CD4-positive, alpha-beta T cell treated with Interleukin-15 for 1 hour (primary cell): ENCODE data around the gene BRSK1.
"Not testable (repeated sequence)": the region's sequence is repeated elsewhere in the genome, so short reads cannot be mapped to it uniquely, and the experiment has no call there.

Source experiments
- DNase-seq: peaks from one replicate; pipeline ENCODE4 v3.0.0-alpha.2; 2020

BRSK1 gene

DNA sequence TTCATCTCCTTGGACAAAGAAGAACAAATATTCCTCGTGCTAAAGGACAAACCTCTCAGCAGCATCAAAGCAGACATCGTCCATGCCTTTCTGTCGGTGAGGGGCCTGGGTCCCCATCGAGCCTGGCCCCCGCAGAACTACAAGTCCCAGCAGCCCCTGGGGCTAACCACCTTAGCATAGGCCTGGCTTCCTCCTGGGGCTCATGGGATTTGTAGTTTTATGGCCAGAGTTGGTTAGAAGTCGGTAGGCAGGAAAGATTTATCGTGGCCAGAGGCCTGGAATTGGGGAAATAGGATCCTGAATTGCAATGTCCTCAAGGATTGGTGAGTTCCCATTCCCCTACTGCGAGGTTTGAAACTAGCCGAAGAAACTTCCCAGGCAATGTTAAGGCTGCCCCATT is 21.7 kb downstream of the BRSK1 start:
- DNase-seq = peak; percentile 50

GRCh38 chr19:55305983-55306562 is 22.3 kb downstream of the BRSK1 start:
- no peak for DNase-seq

GRCh38 chr19:55306712-55307111 is 22.9 kb downstream of the BRSK1 start:
- DNase-seq = no peak

DNA sequence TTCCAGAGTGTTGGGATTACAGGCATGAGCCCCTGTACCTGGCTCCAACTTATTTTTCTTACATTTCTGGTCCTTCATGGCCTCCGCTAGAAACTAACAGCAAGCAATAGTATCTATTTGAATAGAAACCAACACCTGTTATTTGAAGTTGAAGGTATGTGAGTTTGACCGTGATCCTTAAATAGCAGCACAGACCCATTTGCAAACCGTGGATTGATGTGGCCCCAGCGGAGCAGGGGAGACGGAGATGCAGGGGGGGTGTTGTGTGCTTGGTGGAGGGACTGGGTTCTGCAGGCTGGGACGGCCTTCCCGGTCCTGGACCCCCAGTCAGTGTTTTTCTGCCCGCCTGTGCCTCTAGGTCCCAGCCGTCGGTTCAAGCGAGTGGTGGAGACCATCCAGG is 24.5 kb downstream of the BRSK1 start:
- DNase-seq = no peak

GRCh38 chr19:55309448-55309847 is 25.7 kb downstream of the BRSK1 start:
- no peak for DNase-seq

DNA sequence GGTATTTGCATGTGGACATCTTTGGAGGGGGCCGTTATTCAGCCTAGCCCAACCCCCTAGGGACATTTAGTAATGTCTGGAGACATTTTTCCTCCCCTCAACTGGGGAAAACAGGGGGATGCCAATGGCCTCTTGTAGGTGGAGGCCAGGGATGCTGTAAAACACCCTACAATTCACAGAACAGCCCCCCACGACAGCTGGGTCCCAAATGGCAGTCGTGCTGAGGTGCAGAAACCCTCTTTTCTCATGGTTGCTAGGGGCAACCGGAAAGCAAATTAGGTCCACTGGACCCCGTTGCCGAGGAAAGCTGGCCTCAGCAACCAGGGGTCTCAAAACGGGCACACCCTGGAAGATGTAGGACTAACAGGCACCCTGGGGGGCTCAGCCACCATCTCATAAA is 26.7 kb downstream of the BRSK1 start:
- no peak for DNase-seq

GRCh38 chr19:55311397-55311796 is 27.6 kb downstream of the BRSK1 start:
- no peak for DNase-seq

GRCh38 chr19:55311797-55312196 is 28.0 kb downstream of the BRSK1 start:
- DNase-seq = no peak

GRCh38 chr19:55312621-55313512 is 29.1 kb downstream of the BRSK1 start:
- DNase-seq = no peak

- DNase-seq = no peak
Observed at GRCh38 chr19:55314396-55314795, 30.6 kb downstream of the BRSK1 start.

- DNase-seq = no peak
Observed at GRCh38 chr19:55315956-55316525, 32.2 kb downstream of the BRSK1 start.

DNA sequence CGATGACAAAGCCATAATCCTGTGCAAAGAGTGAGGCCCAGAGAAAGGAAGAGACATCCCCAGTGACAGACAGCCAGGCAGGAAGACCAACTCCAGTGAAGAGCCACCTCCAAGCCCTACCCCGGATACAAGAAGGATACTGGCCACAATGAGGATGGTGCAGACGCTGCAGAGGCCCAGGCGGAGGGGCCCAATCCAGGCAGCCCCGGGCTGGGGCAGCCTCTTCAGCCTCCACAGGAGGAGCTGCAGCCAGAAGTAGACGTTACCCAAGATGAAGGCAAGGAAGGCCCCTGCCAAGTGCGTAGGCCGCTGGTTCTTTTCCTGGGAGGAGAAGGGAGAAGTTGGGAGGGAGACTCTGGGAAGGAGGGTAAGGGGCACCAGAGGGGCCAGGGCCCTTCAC is 32.8 kb downstream of the BRSK1 start:
- no peak for DNase-seq

DNA sequence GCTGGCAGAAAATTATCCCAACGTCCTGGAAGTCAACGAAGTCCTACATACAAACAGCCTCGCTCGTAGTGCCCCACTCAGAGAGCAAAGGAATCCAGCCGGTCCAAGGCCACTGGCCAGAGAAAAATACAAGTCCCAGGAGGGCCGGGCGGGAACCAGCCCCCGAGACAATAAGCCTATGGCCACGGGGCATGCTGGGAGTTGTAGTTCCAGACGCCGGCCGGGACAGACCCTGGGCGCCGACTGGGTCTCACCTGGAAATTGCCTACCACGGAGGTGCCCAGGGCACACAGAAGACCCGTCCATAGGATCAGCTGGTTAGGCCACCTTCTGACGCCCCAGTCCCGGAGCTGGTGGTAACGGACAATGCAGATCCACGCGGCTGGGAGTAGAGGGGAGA is 36.0 kb downstream of the BRSK1 start:
- DNase-seq = no peak

GRCh38 chr19:55320844-55321419 is 37.1 kb downstream of the BRSK1 start:
- DNase-seq = no peak

GRCh38 chr19:55321466-55322137 is 37.8 kb downstream of the BRSK1 start:
- DNase-seq = no peak

- no peak for DNase-seq
Observed at GRCh38 chr19:55322204-55322885, 38.5 kb downstream of the BRSK1 start.

DNA sequence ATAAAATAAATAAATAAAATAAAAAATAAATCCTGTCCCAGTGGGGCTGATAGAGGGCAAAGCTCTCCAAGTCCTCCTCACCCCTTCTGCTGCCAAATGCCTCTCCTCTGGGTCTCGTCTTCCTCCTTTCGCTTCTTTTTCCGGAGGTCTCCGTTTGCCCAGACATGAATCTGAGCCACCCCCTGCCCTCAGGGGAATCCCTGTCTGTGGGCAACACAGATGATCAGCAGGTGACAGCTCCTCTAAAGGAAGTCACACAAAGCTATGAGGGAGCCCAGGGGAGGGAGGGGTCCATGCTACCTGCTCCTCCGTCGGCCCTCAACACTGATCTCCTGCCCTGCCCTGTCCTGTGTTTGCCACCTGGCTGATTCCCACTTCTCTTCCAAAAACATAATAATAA is 40.9 kb downstream of the BRSK1 start:
- DNase-seq = no peak

DNA sequence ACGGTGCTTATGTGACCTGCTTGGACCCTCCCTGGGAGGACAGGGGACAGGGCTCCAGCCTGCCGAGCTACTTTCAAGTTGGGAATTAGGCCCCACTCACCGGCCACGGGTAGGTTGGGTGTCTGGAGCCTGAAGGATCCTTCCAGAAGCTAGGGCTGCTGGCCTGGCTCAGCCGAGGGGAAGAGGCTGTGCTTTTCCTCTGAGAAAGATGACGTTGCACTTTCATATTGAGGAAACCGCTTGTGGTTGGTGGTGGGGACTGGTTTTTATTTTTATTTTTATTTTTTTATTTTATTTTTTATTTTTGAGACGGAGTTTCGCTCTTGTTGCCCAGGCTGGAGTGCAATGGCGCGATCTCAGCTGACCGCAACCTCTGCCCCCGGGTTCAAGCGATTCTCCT is 41.4 kb downstream of the BRSK1 start, which contains the start of gene TMEM150B:
TMEM150B (minus strand) TSS at position 170 of the 400 bp plus-strand sequence. CDS start 4,305 bp downstream, outside the sequence.
- no peak for DNase-seq

- not testable (repeated sequence) for DNase-seq
Observed at GRCh38 chr19:55328774-55329318, 45.0 kb downstream of the BRSK1 start.

- not testable (repeated sequence) for DNase-seq
Observed at GRCh38 chr19:55329791-55330190, 46.0 kb downstream of the BRSK1 start.

DNA sequence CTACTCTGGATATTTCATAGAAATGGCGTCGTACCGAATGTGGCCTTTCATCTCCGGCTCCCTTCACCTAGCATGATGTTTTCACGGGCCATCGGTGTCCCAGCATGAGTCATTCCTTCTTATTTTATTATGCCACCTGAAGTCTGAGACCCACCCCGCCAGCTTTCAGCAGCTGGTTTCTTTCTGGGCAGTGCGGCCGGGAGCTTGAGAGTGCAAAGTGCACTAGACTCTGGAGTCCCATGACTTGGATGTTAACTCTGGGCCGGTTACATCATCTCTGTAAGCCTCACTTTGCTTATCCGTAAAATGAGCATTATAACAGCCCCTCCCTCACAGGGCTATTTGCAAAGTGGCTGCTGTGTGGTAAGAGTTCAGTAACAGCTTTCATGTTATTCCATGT is 50.1 kb downstream of the BRSK1 start:
- no peak for DNase-seq

DNA sequence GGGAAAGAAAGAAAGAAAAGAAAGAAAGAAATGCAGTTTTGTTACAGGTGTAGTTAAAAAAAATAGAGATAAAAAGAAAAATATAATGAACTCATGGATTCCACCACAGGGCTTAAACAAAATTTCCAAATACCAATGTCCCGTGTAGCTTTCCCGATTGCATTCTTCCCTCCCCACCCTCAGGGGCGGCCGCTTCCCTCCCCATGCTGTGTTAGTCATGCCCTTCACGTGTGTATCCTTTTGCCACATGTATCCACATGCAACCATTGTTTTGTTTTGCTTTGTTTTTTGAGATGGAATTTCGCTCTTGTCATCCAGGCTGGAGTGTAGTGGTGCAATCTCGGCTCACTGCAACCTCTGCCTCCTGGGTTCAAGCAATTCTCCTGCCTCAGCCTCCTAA is 52.3 kb downstream of the BRSK1 start:
- DNase-seq = no peak
